NCI-H1694 treated with DMSO at 0.1 percent for 48 hours (cell line): ENCODE results near the gene TAF1B.
"Not testable (repeated sequence)": the region's sequence is repeated elsewhere in the genome, so short reads cannot be mapped to it uniquely, and the experiment has no call there.

Source experiments
- DNase-seq: peaks from one replicate; lab custom pipeline; 2025; lab: John Stamatoyannopoulos, UW

TAF1B gene

DNA sequence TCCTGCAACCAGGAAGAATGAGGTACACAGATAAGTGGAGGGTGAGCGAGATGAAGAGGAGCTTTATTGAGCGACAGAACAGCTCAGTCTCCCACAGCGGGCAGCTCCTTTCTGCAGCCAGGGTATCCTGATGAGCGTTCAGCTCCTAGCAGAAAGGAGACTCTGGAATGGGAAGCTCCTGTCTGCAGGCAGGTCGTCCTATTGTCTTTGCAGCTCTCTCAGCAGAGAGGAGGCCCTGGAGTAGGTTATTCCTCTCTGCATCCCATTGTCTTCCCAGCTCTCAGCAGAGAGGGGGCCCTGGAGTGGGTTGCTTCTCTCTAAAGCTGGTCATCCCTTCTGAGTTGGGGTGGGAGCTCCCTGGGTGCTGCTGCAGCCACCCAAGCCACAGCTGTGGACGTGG is 41.2 kb downstream of the TAF1B start:
- no peak for DNase-seq

- no peak for DNase-seq
Measured at GRCh38 chr2:9885036-9885684, 41.9 kb downstream of the TAF1B start.

DNA sequence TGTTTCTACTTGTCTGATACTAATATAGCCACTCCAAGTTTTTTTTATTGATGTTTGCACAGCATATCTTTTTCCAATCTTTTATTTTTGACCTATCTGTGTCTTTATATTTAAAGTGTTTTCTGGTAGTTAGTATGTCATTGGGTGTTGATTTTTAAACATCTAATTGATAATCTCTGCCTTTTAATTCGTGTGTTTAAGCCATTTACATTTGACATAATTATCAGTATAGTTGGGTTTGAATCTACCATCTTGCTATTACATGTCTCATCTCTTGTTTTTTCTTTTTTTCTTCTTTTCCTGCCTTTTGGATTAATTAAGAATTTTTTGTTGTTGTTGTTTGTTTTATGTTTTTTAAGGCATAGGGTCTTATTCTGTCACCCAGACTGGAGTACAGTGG is 44.2 kb downstream of the TAF1B start:
- DNase-seq: no peak

DNA sequence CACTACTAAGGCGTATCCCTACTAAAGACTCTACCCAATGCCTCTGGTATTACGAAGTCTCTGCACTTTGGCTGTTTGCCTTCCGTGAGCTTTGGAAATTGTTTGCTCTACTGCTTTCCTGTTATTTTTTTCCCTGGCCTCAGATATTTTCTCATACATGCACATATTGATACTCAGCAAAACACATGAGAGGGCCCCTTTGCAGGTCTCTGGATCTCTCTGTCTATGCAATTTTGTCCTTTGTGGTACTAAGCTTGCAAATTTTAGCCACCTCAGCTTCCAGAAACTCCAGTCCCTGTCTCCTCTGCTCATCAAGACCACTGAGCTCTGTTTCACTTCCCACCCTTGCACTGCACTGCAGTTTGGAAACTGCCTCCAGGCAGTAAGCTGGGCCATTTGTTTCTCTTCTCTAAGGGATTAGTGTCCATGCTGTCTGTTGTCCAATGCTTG is 46.6 kb downstream of the TAF1B start:
- DNase-seq: no peak

DNA sequence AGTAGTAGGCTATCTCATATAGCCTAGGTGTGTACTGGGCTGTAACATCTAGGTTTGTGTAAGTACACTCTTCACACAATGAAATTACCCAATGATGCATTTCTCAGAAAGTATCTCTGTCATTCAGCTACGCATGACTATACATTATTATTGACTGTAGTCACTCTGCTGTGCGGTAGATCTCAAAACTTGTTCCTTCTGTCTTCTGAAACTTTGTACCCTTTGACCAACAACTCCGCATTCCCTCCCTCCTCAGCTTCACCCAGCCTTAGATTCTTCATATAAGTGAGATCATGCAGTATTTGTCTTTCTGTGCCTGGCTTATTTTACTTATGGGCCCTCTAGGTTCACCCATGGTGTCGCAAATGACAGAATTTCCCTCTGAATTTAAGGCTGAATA is 49.0 kb downstream of the TAF1B start:
- DNase-seq: no peak

DNA sequence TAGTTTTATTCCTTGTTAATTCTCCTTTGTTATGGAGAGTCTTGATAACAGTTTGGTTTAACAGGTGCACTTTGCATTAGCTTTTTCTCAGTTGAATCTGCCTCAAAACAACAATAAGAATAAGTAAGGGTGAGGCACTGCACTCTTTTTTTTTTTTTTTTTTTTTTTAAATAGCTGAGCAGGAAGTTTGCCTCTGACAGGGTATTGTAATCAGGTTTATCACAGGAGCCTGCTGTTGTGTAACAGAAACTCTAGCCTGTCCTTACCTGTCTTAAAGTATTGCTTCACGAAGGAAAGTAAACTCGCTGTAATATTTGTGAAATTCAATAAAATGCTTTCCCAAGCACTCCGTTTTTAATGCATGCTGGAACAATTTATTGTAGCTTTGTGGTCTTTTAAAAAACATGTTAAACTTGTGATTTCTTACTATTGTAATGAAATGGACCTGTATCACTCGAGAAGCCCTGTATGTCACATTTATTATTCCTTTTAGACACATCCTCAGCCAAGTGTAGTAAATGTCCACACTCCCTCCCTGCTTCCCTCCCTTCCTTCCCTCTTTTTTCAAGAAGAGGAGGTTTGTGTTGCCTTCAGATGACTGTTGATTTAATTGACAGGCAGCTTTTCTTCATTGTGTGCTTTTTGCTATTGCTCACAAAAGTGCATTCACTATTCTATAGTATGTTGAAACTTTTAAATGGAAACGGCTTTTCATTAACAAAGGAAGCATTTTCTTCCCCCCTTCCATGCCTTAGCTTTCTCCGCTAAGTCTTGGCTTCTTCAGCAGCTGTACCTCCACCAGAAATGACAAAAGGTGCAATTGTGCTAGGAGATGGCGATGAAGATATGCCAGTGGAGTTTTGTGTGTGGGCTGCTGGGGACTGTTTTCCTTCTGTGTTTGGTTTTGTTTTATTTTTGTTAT is 52.7 kb downstream of the TAF1B start:
- DNase-seq: no peak

DNA sequence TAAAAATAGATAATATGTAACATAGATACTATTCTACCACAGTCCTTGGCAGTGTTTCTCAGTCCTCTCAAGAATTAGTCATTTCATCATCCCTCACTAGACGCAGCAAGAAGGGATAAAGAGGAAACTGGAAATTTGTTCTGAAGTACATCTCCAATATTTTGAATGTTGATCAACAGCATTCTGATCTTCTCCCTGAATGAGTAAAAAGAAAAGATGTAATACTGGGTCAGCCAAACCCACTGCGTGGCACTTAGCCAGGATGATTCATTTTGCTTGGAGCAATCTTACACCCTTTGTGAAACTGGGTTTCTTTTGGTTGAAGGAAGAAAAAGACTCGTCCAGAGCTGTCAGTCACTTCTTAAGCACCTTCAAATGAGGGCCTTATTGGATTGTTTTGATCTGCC is 54.1 kb downstream of the TAF1B start:
- DNase-seq: no peak

- peak; percentile 21 for DNase-seq
Measured at GRCh38 chr2:9897846-9898245, 54.6 kb downstream of the TAF1B start.

- no peak for DNase-seq
Measured at GRCh38 chr2:9905413-9905812, 62.1 kb downstream of the TAF1B start.

DNA sequence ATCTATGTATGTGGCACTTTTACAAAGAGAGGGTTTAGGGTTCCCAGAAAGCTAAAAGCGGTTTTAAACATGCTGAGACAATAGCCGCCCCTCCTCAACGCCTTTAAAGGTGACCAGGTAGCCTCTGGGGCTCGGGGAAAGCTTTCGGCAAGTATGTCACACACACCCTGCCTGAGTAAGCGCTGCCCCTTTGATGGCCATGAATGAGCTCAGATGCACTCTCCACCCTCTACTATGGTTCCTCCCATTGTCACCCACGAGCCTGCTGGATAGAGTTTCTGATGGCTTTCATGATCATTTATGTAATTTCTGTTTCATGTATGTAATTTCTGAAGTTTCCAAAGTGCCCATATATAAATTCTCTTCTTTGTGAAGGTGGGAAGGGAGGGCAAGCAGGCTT is 64.1 kb downstream of the TAF1B start:
- DNase-seq: no peak

DNA sequence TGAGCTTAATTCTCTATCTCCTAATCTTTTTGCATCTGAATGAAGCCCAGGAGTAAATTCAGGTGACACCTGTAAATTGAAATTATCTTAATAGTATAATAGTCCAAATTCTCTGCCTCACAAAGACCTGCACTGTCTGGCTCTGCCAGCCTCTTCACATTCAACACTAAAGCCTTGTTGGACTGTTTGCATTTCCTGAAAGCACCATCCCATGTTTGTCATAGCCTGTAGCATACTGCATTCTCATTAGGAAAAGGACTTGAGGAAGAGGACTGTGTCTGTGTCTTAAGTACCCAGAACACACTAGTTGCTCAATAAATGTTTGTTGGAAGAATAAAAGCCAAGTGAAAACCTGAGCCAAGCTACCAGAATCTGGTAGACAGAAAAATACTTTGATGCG is 65.4 kb downstream of the TAF1B start:
- no peak for DNase-seq

DNA sequence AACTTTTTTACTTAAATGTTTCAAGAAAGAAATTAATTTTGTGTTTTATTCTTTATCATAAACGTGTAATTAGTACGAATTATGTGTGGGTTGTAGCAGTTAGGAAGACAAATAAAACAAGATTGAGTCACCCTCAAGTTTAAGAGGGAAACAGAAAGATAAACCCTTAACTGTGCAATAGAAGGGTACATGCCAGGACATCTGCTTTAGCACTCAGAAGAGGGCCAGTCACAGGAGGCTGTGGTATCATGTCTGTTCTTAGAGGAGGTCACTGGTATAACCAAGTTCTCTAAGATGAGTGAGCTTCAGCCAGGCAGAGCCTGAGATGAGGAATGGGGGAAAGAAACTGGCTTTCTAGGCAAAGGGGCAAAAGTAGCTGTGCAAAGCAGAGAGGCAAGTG is 65.8 kb downstream of the TAF1B start:
- no peak for DNase-seq

GRCh38 chr2:9910699-9911098 is 67.4 kb downstream of the TAF1B start:
- no peak for DNase-seq

DNA sequence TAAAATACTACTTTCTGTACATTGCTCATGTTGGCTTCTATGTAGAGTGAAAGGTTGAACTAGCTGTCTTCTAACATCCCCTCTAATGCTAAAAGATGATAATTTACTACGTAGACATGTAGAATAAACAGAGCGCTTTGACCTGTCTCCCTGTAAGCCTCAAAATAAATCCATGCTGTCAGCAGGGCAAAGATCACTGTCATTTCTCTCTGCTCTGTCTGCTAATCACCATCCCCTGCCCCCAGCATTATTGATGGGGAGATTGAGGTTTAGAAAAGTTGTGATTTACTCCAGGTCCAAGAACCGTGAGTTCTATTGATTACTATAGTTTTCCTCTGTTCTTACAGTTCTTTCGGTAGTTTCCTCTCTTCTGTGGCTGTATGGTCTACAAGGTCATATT is 69.2 kb downstream of the TAF1B start:
- no peak for DNase-seq

DNA sequence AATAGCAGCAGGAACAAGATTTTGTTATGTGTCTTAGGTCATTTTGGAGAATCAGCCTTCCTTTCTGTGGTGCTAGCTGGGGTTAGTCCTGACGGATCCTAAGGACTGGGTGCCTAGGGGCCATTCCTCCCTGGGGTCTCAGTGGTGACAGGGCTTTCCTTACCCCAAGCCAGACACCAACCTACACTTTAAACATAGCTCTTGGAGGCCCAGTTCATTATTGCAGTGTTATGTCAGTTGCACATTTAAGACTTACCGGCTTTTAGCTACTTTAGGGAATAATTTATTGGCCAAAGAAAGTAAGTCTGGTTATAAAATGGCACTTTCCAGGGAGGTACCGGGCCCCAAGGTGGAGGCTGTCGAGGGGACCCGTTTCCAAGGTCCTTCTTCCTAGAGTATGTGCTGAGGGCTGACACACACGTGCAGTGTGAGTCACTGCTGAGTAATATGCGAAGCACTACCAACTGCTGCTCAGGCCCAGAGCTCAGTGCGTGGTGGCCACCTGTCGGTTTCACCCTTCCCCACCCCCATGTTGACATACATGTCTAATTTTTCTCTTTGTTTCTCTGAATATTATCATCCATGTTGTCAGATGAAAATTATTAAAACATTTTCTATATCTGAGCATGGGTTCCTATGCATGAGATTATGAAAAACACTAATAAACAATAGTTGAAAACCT is 71.3 kb downstream of the TAF1B start:
- no peak for DNase-seq

GRCh38 chr2:9918275-9918674 is 75.0 kb downstream of the TAF1B start:
- no peak for DNase-seq

GRCh38 chr2:9919512-9919911 is 76.2 kb downstream of the TAF1B start:
- DNase-seq: no peak

DNA sequence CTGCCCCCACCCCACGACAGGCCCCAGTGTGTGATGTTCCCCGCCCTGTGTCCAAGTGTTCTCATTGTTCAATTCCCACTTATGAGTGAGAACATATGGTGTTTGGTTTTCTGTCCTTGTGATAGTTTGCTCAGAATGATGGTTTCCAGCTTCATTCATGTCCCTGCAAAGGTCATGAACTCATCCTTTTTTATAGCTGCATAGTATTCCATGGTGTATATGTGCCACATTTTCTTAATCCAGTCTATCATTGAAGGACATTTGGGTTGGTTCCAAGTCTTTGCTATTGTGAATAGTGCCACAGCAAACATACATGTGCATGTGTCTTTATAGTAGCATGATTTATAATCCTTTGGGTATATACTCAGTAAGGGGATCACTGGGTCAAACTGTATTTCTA is 83.7 kb downstream of the TAF1B start:
- DNase-seq: not testable (repeated sequence)

GRCh38 chr2:9937258-9937657 is 94.0 kb downstream of the TAF1B start:
- DNase-seq: no peak

GRCh38 chr2:9937968-9938367 is 94.7 kb downstream of the TAF1B start:
- no peak for DNase-seq

DNA sequence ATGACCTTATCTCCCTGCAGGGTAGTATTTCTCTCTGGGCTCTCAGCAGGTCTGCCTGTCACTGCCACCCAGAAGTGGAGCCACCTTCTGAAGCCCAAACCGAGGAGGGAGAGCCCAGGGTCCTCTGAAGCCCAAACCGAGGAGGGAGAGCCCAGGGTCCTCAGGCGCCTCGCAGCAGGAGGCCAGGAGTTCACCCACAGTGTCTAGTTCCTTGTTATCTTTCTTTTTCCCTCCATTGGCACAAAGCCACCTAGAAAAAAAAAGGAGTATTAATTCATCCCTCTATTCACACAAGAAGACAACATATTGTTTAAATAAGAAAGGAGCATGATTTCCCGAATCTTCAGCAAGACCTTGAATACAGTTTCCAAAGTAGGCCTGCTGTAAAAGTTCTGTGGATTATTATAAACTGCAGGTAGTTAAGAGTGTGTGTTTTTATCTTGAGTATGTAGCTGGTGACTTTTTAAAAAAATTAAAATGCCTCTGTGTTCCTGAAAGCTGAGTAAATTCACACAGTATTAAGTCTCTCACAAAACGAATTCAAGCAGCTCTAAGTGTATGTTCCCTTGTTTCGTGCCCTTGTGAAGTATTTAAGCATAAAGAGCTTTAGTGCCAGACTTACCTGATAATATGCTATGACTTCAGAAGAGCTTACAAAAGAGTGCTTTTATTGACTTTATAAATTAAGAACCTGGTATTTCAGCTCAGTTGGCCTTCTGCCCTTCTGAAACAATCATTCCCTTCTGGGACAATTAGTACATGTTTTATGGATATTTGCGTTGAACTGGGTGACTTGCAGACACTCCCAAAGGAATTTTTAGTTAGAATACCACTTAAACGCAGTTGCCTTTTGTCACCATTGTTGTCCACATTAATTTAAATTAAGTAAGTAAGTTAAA is 96.6 kb downstream of the TAF1B start:
- no peak for DNase-seq
